ENCODE measurements around the gene IQCC. TPM values are rescaled to one million over a fixed set of nuclear protein-coding genes. Genes with fewer than 3 reads are reported as not detected.
A peak's percentile ranks its signal among the peaks of the same experiment; 100 is the strongest.

The IQCC gene
- polyA plus RNA-seq, 2 donors: 1.5 to 1.6 TPM

DNA sequence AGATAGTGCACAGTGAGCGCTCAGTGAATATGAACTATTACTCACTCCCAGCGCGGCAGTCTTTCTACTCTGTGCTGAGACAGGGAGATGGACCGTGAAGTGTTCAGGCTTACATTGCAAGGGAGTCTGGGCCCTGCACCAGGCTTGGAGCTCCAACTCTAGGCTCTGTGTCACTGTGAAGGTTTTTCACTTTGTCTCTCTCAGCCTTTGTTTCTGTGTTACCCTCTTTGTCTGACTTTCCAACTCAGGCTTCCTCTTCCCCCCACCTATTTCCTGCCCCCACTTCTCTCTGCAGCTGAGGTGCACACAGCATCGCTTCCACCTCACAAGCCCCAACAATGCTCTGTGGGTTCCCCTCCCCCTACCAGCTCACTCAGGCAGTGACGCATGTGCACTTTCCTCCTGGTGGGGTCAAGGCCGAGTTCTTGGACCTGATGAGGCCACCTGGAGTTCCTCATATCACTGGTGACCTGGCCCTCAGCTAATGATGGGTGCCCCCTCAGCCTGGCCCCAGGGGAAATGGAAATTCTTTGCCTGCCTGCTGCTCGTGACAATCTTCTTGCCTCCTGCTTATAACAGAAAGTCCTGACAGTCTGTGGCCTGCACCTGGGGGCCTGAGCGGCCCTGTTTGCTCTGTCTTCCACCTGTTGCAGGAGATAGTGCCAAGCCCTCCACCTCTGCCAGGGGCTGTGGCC lies 44.5 kb downstream of the IQCC start:
- Histone ChIP-seq H3K36me3 (ENCODE audit: control insufficient read depth in 2 of 2, insufficient read depth in 2 of 2, low read length in 1 of 2) (no peaks in the 10 kb centered on the region), H3K4me1 (ENCODE audit: control insufficient read depth in 2 of 2, insufficient read depth in 2 of 2, low read length in 1 of 2) (peaks cover 0 to 5% of the 10 kb centered on the region in 2 donors), H3K9me3 (ENCODE audit: control insufficient read depth in 2 of 2, insufficient read depth in 1 of 2, low read depth in 1 of 2, low read length in 1 of 2) (peaks cover 0 to 3% of the 10 kb centered on the region in 2 donors), H3K4me3 (ENCODE audit: low read depth in 1 of 2, low read length in 2 of 2) (no peak overlapping the region), H3K27ac (ENCODE audit: low read depth in 2 of 2, low read length in 1 of 2) (peak overlapping the region; percentile 43 to 69), H3K27me3 (ENCODE audit: control insufficient read depth in 1 of 2, insufficient read depth in 2 of 2, low read length in 2 of 2) (no peaks in the 10 kb centered on the region)
- WGBS, 2 donors: 58 to 65% methylated on average over 9 of the region's 9 CpGs

DNA sequence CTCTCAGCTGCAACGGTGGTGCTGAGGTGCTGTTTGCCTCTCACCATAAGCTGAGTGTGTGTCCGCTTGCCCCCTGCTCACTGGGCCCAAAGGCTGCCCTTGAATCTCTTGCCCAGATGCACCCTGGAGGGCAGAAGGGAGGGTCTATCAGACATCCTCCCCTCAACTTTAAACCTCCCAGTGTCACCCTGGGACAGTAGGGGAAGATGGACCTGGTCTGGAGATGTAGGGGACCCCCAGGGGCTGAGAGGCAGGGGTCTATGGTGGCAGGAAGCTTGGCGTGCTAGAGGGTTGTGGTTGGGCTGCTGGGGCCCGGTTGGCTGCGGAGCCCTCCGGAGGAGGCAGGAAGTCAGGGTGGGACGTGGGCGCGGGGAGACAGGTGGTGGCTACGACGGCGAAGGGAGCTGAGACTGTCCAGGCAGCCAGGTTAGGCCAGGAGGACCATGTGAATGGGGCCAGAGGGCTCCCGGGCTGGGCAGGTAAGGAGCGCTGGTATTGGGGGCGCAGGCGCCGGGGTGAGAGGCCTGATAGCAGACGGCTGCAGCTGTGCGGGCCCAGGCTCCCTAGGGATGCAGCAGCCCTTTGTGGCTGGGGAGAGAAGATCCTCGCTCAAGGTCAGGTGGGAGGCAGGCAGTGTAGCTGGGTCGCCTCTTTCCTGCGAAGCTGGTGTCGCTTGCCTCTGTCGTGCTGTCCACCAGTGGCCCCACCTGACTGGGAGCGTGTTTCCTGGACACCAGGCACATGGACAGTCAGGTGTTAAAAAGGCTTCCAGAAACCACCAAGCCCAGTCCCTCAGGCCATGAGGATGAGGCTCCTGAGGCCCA lies 45.6 kb downstream of the IQCC start, which contains the start of gene LCK:
TSS of gene LCK (plus strand) at position 373 of the 824 bp plus-strand sequence. CDS start 23,065 bp downstream, outside the sequence.
- peaks cover 0 to 3% of the 10 kb centered on the region in 2 donors for H3K9me3 ChIP-seq (ENCODE audit: control insufficient read depth in 2 of 2, insufficient read depth in 1 of 2, low read depth in 1 of 2, low read length in 1 of 2)
- peaks cover 0 to 5% of the 10 kb centered on the region in 2 donors for H3K4me1 ChIP-seq (ENCODE audit: control insufficient read depth in 2 of 2, insufficient read depth in 2 of 2, low read length in 1 of 2)
- H3K36me3 ChIP-seq (ENCODE audit: control insufficient read depth in 2 of 2, insufficient read depth in 2 of 2, low read length in 1 of 2): no peaks in the 10 kb centered on the region
- 74 to 75% methylated on average over 25 of the region's 25 CpGs for WGBS, 2 donors
- H3K27me3 ChIP-seq (ENCODE audit: control insufficient read depth in 1 of 2, insufficient read depth in 2 of 2, low read length in 2 of 2): no peaks in the 10 kb centered on the region
- H3K27ac ChIP-seq (ENCODE audit: low read depth in 2 of 2, low read length in 1 of 2): peak within 1 kb of the TSS; percentile 43 to 69
- H3K4me3 ChIP-seq (ENCODE audit: low read depth in 1 of 2, low read length in 2 of 2): peak within 1 kb of the TSS in 1 of 2 donors; percentile 32

DNA sequence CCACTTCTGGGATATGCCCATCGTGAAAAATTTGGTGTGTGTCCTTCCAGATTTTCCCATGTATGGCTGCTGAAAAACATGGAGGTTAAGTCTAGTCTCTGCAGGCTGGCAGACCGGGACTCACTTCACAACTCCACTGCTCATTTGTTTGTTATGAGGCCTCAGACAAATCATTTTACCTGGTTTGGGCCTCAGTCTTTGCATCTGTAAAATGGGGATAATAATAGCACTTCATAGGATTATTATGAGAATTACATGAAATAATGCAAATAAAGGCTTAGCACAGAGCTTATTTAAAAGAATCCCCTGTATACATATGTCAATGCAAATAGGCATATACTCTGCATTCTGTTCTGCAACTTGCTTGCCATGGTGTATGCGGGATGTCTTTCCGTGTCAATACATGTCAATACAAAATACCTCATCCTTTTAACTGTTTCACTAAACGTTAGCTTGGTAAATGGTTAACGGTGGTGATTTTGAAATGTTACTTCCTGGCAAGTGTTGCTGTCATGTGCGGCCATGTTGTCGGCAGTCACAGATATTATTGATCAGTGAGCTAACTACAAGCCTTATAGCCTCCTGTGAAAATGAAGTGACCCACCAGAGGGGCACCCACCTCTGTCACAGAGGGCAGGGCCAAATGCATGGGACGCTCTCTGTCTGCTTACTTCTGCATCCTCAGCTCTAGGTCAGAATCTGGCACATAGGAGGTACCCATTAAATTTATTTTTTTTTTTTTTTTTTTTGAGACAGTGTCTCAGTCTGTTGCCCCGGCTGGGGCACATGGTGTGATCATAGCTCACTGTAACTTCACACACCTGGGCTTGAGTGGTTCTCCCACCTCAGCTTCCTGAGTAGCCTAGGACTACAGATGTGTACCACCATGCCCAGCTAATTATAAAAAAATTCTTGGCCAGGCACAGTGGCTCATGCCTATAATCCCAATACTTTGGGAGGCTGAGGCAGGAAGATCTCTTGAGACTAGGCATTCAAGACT lies 49.9 kb downstream of the IQCC start:
- no peaks in the 10 kb centered on the region for H3K9me3 ChIP-seq (ENCODE audit: control insufficient read depth in 2 of 2, insufficient read depth in 1 of 2, low read depth in 1 of 2, low read length in 1 of 2)
- H3K36me3 ChIP-seq (ENCODE audit: control insufficient read depth in 2 of 2, insufficient read depth in 2 of 2, low read length in 1 of 2): no peaks in the 10 kb centered on the region
- WGBS, 2 donors: 75 to 79% methylated on average over 10 of the region's 10 CpGs
- H3K27me3 ChIP-seq (ENCODE audit: control insufficient read depth in 1 of 2, insufficient read depth in 2 of 2, low read length in 2 of 2): no peaks in the 10 kb centered on the region
- H3K4me1 ChIP-seq (ENCODE audit: control insufficient read depth in 2 of 2, insufficient read depth in 2 of 2, low read length in 1 of 2): no peaks in the 10 kb centered on the region
- H3K4me3 ChIP-seq (ENCODE audit: low read depth in 1 of 2, low read length in 2 of 2): no peak overlapping the region
- H3K27ac ChIP-seq (ENCODE audit: low read depth in 2 of 2, low read length in 1 of 2): no peak overlapping the region

DNA sequence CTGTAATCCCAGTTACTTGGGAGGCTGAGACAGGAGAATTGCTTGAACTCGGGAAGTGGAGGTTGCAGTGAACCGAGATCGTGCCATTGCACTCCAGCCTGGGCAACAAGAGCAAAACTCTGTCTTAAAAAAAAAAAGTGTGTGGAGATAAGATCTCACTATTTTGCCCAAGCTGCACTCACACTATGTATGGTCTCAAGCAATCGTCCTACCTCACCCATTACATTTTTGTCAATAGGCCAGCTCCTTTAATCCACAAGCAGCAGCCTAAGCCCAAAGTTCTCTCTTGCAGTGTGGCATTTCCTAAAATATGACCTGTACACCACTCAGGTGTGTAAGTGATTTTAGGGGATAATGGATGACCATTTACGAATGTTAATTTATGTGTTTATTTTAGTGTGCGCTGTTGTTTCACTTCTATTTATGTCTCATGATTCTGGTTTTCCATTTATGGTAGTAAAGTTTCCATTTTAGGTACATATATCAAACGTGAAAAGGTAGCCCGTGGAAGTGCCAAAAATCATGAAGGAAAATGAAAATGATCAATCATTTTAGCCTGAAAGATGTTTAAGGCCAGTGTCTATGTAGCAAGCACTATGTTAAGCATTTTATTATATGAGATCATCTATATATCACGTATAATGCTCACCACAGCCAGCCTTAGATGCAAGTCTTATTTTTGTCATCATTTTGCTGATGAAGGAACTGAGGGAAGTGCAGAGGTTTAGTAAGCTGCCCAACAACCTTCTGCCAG lies 51.2 kb downstream of the IQCC start:
- Histone ChIP-seq H3K4me3 (ENCODE audit: low read depth in 1 of 2, low read length in 2 of 2) (no peak overlapping the region), H3K36me3 (ENCODE audit: control insufficient read depth in 2 of 2, insufficient read depth in 2 of 2, low read length in 1 of 2) (no peaks in the 10 kb centered on the region), H3K4me1 (ENCODE audit: control insufficient read depth in 2 of 2, insufficient read depth in 2 of 2, low read length in 1 of 2) (no peaks in the 10 kb centered on the region), H3K27ac (ENCODE audit: low read depth in 2 of 2, low read length in 1 of 2) (no peak overlapping the region), H3K9me3 (ENCODE audit: control insufficient read depth in 2 of 2, insufficient read depth in 1 of 2, low read depth in 1 of 2, low read length in 1 of 2) (no peaks in the 10 kb centered on the region), H3K27me3 (ENCODE audit: control insufficient read depth in 1 of 2, insufficient read depth in 2 of 2, low read length in 2 of 2) (no peaks in the 10 kb centered on the region)
- 63 to 68% methylated on average over 9 of the region's 9 CpGs for WGBS, 2 donors

DNA sequence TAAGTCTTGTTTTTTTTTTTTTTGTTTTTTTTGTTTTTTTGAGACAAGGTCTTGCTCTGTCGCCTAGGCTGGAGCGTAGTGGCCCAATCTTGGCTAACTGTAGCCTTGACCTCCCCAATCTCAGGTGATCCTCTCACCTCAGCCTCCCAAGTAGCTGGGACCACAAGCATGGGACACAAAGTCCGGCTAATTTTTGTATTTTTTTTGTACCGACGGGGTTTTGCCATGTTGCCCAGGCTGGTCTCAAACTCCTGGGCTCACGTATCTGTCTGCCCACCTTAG lies 51.7 kb downstream of the IQCC start:
- H3K4me3 ChIP-seq (ENCODE audit: low read depth in 1 of 2, low read length in 2 of 2): no peak overlapping the region
- 91 to 92% methylated on average over 6 of the region's 6 CpGs for WGBS, 2 donors
- H3K36me3 ChIP-seq (ENCODE audit: control insufficient read depth in 2 of 2, insufficient read depth in 2 of 2, low read length in 1 of 2): no peaks in the 10 kb centered on the region
- H3K4me1 ChIP-seq (ENCODE audit: control insufficient read depth in 2 of 2, insufficient read depth in 2 of 2, low read length in 1 of 2): no peaks in the 10 kb centered on the region
- no peak overlapping the region for H3K27ac ChIP-seq (ENCODE audit: low read depth in 2 of 2, low read length in 1 of 2)
- H3K27me3 ChIP-seq (ENCODE audit: control insufficient read depth in 1 of 2, insufficient read depth in 2 of 2, low read length in 2 of 2): no peaks in the 10 kb centered on the region
- no peaks in the 10 kb centered on the region for H3K9me3 ChIP-seq (ENCODE audit: control insufficient read depth in 2 of 2, insufficient read depth in 1 of 2, low read depth in 1 of 2, low read length in 1 of 2)

Other genes with a start within 250 kb of the IQCC start
- 10 to 100 TPM; 55.1 to 63.4 TPM for gene KHDRBS1, start 191.8 kb upstream of the IQCC start, polyA plus RNA-seq
- 1 to 10 TPM; 6.8 to 9.5 TPM for gene TMEM39B, start 132.7 kb upstream of the IQCC start, polyA plus RNA-seq
- 1 to 10 TPM; 6.9 to 9.9 TPM for gene KPNA6, start 97.6 kb upstream of the IQCC start, polyA plus RNA-seq
- 10 to 100 TPM; 10.2 to 13.5 TPM for gene TXLNA, start 26.0 kb upstream of the IQCC start, polyA plus RNA-seq
- gene CCDC28B, start 5.1 kb upstream of the IQCC start, polyA plus RNA-seq: 1 to 10 TPM; 2.7 to 2.9 TPM
- gene DCDC2B, start 3.4 kb downstream of the IQCC start, polyA plus RNA-seq: under 1 TPM in 1 of 2 donors, not detected in 1; 0.06 TPM
- 10 to 100 TPM; 10.4 to 15.6 TPM for gene TMEM234, start 16.7 kb downstream of the IQCC start, polyA plus RNA-seq
- 100 to 1,000 TPM; 134 to 189 TPM for gene EIF3I, start 16.7 kb downstream of the IQCC start, polyA plus RNA-seq
- gene FAM167B, start 41.6 kb downstream of the IQCC start, polyA plus RNA-seq: 1 to 10 TPM; 1.8 to 2.0 TPM
- gene LCK, start 45.6 kb downstream of the IQCC start, polyA plus RNA-seq: 1 to 10 TPM; 2.3 to 2.4 TPM
- gene HDAC1, start 86.4 kb downstream of the IQCC start, polyA plus RNA-seq: 10 to 100 TPM; 43.8 to 90.3 TPM
- gene MARCKSL1, start 130.6 kb downstream of the IQCC start, polyA plus RNA-seq: 1 to 10 TPM; 3.6 to 6.0 TPM
- gene FAM229A, start 156.8 kb downstream of the IQCC start, polyA plus RNA-seq: 1 to 10 TPM; 2.9 to 5.9 TPM
- gene TSSK3, start 156.9 kb downstream of the IQCC start, polyA plus RNA-seq: under 1 TPM; 0.15 to 0.53 TPM
- gene BSDC1, start 188.8 kb downstream of the IQCC start, polyA plus RNA-seq: 10 to 100 TPM; 24.1 to 26.9 TPM

All from esophagus (tissue), 2 donors.